ENCODE results near the gene CHTF8. TPM values are rescaled to one million over a fixed set of nuclear protein-coding genes. Genes with fewer than 3 reads are reported as not detected.

CHTF8 gene
- total and polyA plus RNA-seq, 10 of the 15 experiments (the other 5 are each of a cell fraction or from before 2014, with no cell fraction given): 18.5 to 159 (median 102) TPM

- intact Hi-C loops (cut with micrococcal nuclease; ENCODE audit: unreplicated experiment): no loop called here
- CTCF ChIA-PET: interaction anchor here (0.6 to 2.0 kb wide), 2 partner anchors 15 to 18 kb away, joined by 4 to 9 read pairs; no protein-coding TSS in a partner anchor
Observed at GRCh38 chr16:69094501-69094900, 37.9 kb downstream of the CHTF8 start.

More at GRCh38 chr16:69094501-69094900, 37.9 kb downstream of the CHTF8 start:
- Histone ChIP-seq H3K79me2 (ENCODE audit: control insufficient read depth, insufficient read depth, low read length) (no peaks in the 10 kb centered on the region), H3K9me3 (replicated peaks; ENCODE audit: control insufficient read depth, insufficient read depth, low read length) (no peaks in the 10 kb centered on the region), H3K36me3 (ENCODE audit: control insufficient read depth in 2 of 2, insufficient read depth in 2 of 2, low read length in 1 of 2) (no peaks in the 10 kb centered on the region), H2AFZ (ENCODE audit: control insufficient read depth, low read depth, low read length) (no peak overlapping the region), H3K27me3 (replicated peaks in 1 of 2; ENCODE audit: control insufficient read depth in 2 of 2, insufficient read depth in 2 of 2, low read length in 1 of 2) (no peaks in the 10 kb centered on the region), H3K4me3 (no peak overlapping the region), H3K27ac (ENCODE audit: control insufficient read depth, insufficient read depth) (no peak overlapping the region), H3K4me1 (ENCODE audit: control insufficient read depth, insufficient read depth, low read length) (peaks cover under 1% of the 10 kb centered on the region), H4K20me1 (ENCODE audit: control insufficient read depth, insufficient read depth) (no peaks in the 10 kb centered on the region), H3K4me2 (ENCODE audit: control insufficient read depth, insufficient read depth) (no peak overlapping the region), H3K9ac (ENCODE audit: control insufficient read depth, insufficient read depth, low read length) (no peak overlapping the region)
- no TSS peak for BruUV-seq (replicated peaks)
- no peak for DNase-seq (ENCODE audit: low read depth, low spot score)
- RAD21 ChIA-PET (ENCODE audit: unreplicated experiment): no interaction called here
- POLR2A ChIA-PET: interaction anchor here (0.6 kb wide), 1 partner anchor 106 kb away, joined by 3 read pairs; no protein-coding TSS in a partner anchor
- peak; percentile 19; the same call in 2 of the 3 replicates for ATAC-seq
- SMC1A ChIA-PET (ENCODE audit: uncharacterized antibody, unreplicated experiment): interaction anchor here (0.6 to 1.4 kb wide), 3 partner anchors 42 to 481 kb away, joined by 3 to 4 read pairs (median 3); no protein-coding TSS in a partner anchor
- TF ChIP-seq CHD4 (IDR thresholded peaks at IDR 0.05): no peak
- TF ChIP-seq POU2F2 (IDR thresholded peaks at IDR 0.05; ENCODE audit: borderline replicate concordance, low read depth, low read length): no peak
- TF ChIP-seq KAT2A (conservative IDR thresholded peaks at IDR 0.05; ENCODE audit: control insufficient read depth, low read depth, low read length): no peak
- no peak for TF ChIP-seq ZBTB40 (IDR thresholded peaks at IDR 0.05; ENCODE audit: borderline replicate concordance)
- TF ChIP-seq, protein P1, sequence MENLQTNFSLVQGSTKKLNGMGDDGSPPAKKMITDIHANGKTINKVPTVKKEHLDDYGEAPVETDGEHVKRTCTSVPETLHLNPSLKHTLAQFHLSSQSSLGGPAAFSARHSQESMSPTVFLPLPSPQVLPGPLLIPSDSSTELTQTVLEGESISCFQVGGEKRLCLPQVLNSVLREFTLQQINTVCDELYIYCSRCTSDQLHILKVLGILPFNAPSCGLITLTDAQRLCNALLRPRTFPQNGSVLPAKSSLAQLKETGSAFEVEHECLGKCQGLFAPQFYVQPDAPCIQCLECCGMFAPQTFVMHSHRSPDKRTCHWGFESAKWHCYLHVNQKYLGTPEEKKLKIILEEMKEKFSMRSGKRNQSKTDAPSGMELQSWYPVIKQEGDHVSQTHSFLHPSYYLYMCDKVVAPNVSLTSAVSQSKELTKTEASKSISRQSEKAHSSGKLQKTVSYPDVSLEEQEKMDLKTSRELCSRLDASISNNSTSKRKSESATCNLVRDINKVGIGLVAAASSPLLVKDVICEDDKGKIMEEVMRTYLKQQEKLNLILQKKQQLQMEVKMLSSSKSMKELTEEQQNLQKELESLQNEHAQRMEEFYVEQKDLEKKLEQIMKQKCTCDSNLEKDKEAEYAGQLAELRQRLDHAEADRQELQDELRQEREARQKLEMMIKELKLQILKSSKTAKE (IDR thresholded peaks at IDR 0.05; ENCODE audit: low read depth, poor library complexity, severe bottlenecking): no peak
- no peak for FAIRE-seq
- 38% methylated on average over 5 of the region's 5 CpGs for WGBS (ENCODE audit: insufficient coverage, insufficient replicate concordance, low lambda C conversion rate, missing lambda C conversion rate)
- in situ Hi-C loops (cut with MboI): no loop called here

All from GM12878 (cell line).